DND-41 (cell line): Measurements from ENCODE around the gene FTSJ3.

Experiments used
- EZH2 ChIP-seq: IDR thresholded peaks from 3 replicates; pipeline ENCODE4 v1.6.1; 2012; ENCODE audit warnings: borderline replicate concordance, low read depth, mild to moderate bottlenecking, moderate library complexity, low read length, inconsistent platforms; ENCODE audit not compliant: severe bottlenecking
- TF ChIP-seq, protein P1 (sequence below): IDR thresholded peaks from 2 replicates; pipeline ENCODE4 v1.5.1; 2012; ENCODE audit warnings: borderline replicate concordance, low read length, moderate library complexity, mild to moderate bottlenecking; ENCODE audit not compliant: poor library complexity, severe bottlenecking; ENCODE audit errors: extremely low read depth

DNA sequence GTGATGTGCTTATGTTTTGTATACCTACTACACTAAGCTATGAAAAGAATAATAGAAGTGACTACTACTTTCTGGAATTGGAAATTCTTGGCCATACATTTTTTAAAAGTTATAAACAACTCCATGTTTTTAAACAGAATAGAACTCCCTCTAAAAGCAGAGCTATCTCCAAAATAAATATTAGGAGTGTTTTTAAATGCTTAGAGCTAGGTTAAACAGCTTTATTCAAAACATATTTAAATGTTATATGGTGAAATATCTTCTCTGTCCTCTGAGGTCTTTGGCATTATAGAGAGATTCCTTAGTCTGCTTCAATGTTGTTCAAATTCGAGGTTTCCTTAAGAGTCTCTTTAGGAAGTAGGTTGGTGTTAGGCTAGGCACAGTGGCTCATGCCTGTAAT lies 23.1 kb downstream of the FTSJ3 start:
- TF ChIP-seq, protein P1, sequence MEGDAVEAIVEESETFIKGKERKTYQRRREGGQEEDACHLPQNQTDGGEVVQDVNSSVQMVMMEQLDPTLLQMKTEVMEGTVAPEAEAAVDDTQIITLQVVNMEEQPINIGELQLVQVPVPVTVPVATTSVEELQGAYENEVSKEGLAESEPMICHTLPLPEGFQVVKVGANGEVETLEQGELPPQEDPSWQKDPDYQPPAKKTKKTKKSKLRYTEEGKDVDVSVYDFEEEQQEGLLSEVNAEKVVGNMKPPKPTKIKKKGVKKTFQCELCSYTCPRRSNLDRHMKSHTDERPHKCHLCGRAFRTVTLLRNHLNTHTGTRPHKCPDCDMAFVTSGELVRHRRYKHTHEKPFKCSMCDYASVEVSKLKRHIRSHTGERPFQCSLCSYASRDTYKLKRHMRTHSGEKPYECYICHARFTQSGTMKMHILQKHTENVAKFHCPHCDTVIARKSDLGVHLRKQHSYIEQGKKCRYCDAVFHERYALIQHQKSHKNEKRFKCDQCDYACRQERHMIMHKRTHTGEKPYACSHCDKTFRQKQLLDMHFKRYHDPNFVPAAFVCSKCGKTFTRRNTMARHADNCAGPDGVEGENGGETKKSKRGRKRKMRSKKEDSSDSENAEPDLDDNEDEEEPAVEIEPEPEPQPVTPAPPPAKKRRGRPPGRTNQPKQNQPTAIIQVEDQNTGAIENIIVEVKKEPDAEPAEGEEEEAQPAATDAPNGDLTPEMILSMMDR, result no peak
- no peak for TF ChIP-seq EZH2
